Heart left ventricle (tissue), 16 donors: Measurements from ENCODE around the gene OPCML. TPM values are rescaled to one million over a fixed set of nuclear protein-coding genes. Genes with fewer than 3 reads are reported as not detected.

Source experiments
- ATAC-seq, 4 donors: fragments of 200-7000 bp; cut with Tn5 transposase; one replicate each; pipeline ENCODE4 v1.9.1; 2020 to 2022; ENCODE audit warnings: moderate library complexity in 4 of 4, mild to moderate bottlenecking in 3 of 4, moderate number of reproducible peaks in 1 of 4
- DNase-seq, 5 donors: peaks; one replicate each; pipeline ENCODE4 v3.0.0-alpha.2; 2020
- H3K27ac ChIP-seq, 12 donors: fragments of 200-600 bp; sonication (generic) in 4 of 12; one replicate each; pipeline versions ENCODE4 v1.5.0 to v1.8.0; 2016 to 2022; ENCODE audit warnings: mild to moderate bottlenecking in 2 of 12
- H3K27me3 ChIP-seq, 9 donors: fragments of 200-600 bp; sonication (generic) in 2 of 9; one replicate each; pipeline versions ENCODE4 v1.5.1 to v1.8.0; 2016 to 2022; ENCODE audit warnings: mild to moderate bottlenecking in 3 of 9
- H3K36me3 ChIP-seq, 9 donors: fragments of 200-600 bp; sonication (generic) in 2 of 9; one replicate each; pipeline versions ENCODE4 v1.5.0 to v1.8.0; 2018 to 2022; ENCODE audit warnings: mild to moderate bottlenecking in 2 of 9
- H3K4me1 ChIP-seq, 12 donors: fragments of 200-600 bp; sonication (generic) in 4 of 12; one replicate each; pipeline versions ENCODE4 v1.5.0 to v1.8.0; 2016 to 2022; ENCODE audit warnings: mild to moderate bottlenecking in 3 of 12
- H3K4me3 ChIP-seq, 12 donors: fragments of 200-600 bp; sonication (generic) in 4 of 12; one replicate each; pipeline versions ENCODE4 v1.5.0 to v1.8.0; 2017 to 2022; ENCODE audit warnings: mild to moderate bottlenecking in 9 of 12, moderate library complexity in 4 of 12
- H3K9me3 ChIP-seq, 12 donors: fragments of 200-600 bp; sonication (generic) in 4 of 12; one replicate each; pipeline versions ENCODE4 v1.5.0 to v1.8.0; 2016 to 2022; ENCODE audit warnings: mild to moderate bottlenecking in 1 of 12
- POLR2A ChIP-seq, 2 donors: fragments of 450-650 bp; IDR thresholded peaks; one replicate each; pipeline ENCODE4 v1.6.1; 2017; ENCODE audit warnings: antibody characterized with exemption in 2 of 2, mild to moderate bottlenecking in 2 of 2, moderate library complexity in 2 of 2
- WGBS, 4 donors: extraction: QIAGEN DNeasy Blood & Tissue Kit in 2 of 4; methylation state at CpG; one replicate each; pipeline versions ENCODE4 v1.1.5 to v1.1.7; 2013 to 2018; 5-methylcytosine and 5-hydroxymethylcytosine counted together
- intact Hi-C, 10 donors: fragments of 100-400 bp; cut with DNase I; formaldehyde crosslinking; loops; one replicate each; pipeline versions ENCODE4 v1.11.1 to v1.14.2; 2022
- polyA plus RNA-seq, 2 donors: library from polyadenylated mRNA; stranded (reverse); fragments of 200-250 nt; gene quantifications; one replicate each; pipeline ENCODE4 v1.2.3, GENCODE V29; 2013
- total RNA-seq, 9 donors: library from RNA; depleted of rRNA in 2 of 9; stranded (reverse); fragments of >200 nt in 2 of 9; fragmentation: NEBNext Ultra II Directional in 3 of 9; extraction: Animal tissue kit (Norgen Biotek cat#: 25700) in 3 of 9; gene quantifications; one replicate each; pipeline versions ENCODE4 v1.1.0 to v1.2.4, GENCODE V29; 2016 to 2023
- TF ChIP-seq, protein P1 (sequence below), 12 donors: fragments of 200-600 bp; sonication (generic) in 4 of 12; IDR thresholded peaks; one replicate each; pipeline versions ENCODE4 v1.5.0 to v1.8.0; 2018 to 2022; ENCODE audit warnings: antibody characterized with exemption in 12 of 12, mild to moderate bottlenecking in 5 of 12
- donor health status: ischemic (EF 13 %, LVEDD 7.1; RV severe dilation, severe dysfunction).
- donor health status: healthy with polysubstance abuse.
- donor health status: DM: no; HTN: yes; CAD: no.
- donor health status: DM: no; HTN: no; CAD: no.
- donor health status: ischemic (EF 25% LVEDD 6.9; RV normal size, moderate dysfunction).
- donor health status: ischemic (EF 25% LVEDD 5.7; RV mildly dilated, moderate dysfunction).
- donor health status: healthy.
- donor health status: DM: yes; HTN: yes; CAD: no.
- donor health status: ischemic (EF 35%, LVEDD 5.7; RV mildly dilated, moderate dysfunction).
- donor health status: nonischemic (EF 11% LVEDD 7.7; RV severe dilation, severe dysfunction).
- donor health status: DM: yes; HTN: yes; CAD: no.
- donor health status: PGD.
- donor health status: ischemic (EF 29% LVEDD 5.4; RV normal size, mild dysfunction).
- donor health status: nonischemic (EF 23%, LVEDD 6.1; RV moderate dilation, normal function).

The OPCML gene
- total and polyA plus RNA-seq, 11 donors: 0.04 to 1.3 (median 0.23) TPM; not detected in 3

DNA sequence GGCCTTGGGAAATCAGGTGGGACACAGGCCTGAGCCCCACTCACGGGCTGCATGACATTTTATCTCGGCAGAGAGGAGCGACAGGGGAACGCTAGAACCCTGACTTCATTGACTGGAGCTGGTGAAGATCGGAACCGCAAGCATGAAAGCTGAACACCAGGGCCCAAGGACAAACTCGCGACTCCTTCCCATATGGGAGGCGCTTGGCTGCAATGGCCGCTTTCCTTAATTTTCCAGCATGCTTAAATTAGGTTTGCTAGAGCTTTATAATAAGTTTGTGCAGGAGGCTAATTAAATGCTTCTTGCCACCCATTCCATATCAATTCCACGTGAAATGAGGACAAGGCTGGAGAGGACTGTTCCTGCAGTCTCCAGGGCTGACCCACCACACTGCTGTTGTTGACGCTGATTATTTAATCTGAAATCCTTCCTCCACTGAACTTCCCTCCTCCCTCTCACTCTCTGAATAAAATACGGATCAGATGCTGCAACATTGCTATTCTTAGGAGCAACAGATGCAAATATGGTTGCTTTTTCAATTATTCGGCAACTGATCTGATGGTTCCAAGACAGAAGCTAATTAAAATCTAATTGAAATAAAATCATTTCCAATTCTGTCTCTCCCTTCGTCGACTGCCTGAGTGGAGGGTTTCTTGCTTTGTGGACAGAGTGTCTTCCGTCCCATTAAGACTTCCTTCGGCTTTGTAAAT lies 692.9 kb downstream of the OPCML start:
- TF ChIP-seq, protein P1, sequence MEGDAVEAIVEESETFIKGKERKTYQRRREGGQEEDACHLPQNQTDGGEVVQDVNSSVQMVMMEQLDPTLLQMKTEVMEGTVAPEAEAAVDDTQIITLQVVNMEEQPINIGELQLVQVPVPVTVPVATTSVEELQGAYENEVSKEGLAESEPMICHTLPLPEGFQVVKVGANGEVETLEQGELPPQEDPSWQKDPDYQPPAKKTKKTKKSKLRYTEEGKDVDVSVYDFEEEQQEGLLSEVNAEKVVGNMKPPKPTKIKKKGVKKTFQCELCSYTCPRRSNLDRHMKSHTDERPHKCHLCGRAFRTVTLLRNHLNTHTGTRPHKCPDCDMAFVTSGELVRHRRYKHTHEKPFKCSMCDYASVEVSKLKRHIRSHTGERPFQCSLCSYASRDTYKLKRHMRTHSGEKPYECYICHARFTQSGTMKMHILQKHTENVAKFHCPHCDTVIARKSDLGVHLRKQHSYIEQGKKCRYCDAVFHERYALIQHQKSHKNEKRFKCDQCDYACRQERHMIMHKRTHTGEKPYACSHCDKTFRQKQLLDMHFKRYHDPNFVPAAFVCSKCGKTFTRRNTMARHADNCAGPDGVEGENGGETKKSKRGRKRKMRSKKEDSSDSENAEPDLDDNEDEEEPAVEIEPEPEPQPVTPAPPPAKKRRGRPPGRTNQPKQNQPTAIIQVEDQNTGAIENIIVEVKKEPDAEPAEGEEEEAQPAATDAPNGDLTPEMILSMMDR (IDR thresholded peaks at IDR 0.05): no peak
- TF ChIP-seq POLR2A (IDR thresholded peaks at IDR 0.05): no peak
- DNase-seq: no peak
- Histone ChIP-seq H3K36me3 (no peaks in the 10 kb centered on the region), H3K27me3 (no peaks in the 10 kb centered on the region), H3K9me3 (no peaks in the 10 kb centered on the region), H3K4me3 (no peak overlapping the region), H3K27ac (no peak overlapping the region), H3K4me1 (no peaks in the 10 kb centered on the region)
- intact Hi-C loops: no loop called here
- WGBS, 4 donors: 70 to 81% (median 74%) methylated on average over 18 of the region's 18 CpGs
- no peak for ATAC-seq

DNA sequence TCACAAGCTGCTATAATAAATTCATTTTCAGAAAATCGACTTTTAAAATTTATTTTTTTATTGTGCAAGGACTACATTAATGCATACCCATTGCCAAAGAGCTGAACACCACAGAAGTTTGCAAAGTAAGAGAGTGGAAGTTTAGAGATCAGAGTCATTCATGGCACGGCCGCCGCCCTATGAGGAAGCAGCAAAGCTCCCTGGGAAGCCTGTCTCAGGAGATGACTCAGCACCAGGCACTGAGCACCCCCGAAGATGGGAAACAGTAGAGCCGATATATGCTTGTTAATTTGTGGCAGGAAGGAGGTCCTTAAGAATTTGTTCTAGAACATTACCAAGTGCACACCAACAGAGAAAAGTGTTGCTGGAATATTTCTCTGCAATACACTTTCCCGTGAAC lies 693.7 kb downstream of the OPCML start:
- DNase-seq (no peak), ATAC-seq (no peak)
- Histone ChIP-seq H3K4me3 (no peak overlapping the region), H3K27me3 (no peaks in the 10 kb centered on the region), H3K36me3 (no peaks in the 10 kb centered on the region), H3K4me1 (no peaks in the 10 kb centered on the region), H3K9me3 (no peaks in the 10 kb centered on the region), H3K27ac (no peak overlapping the region)
- TF ChIP-seq POLR2A (IDR thresholded peaks at IDR 0.05): no peak
- TF ChIP-seq, protein P1 (IDR thresholded peaks at IDR 0.05): no peak
- intact Hi-C loops: no loop called here
- WGBS, 4 donors: 70 to 80% (median 75%) methylated on average over 7 of the region's 7 CpGs

DNA sequence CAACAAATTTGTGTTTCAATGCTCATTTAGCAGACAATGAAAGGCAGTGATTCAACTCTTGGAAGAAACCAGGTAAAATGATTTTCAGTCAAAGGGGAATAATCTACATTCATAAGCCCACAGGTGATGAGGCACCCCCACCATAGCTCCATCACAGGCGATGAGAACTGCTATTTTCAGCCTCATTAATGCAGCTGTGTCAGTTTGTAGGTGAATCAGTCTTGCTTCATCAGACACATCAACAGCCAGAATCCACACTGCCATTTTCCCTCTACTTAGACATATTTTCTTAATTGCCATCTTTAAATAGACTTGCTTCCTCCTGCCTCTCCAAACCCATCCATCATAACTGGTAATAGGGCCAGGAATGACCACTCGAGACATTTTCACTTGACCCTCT lies 701.0 kb downstream of the OPCML start:
- H3K4me3 ChIP-seq: no peak overlapping the region
- H3K27ac ChIP-seq: no peak overlapping the region
- H3K36me3 ChIP-seq: no peaks in the 10 kb centered on the region
- no peaks in the 10 kb centered on the region for H3K4me1 ChIP-seq
- no peak for DNase-seq
- peaks cover 0 to 6% (median 0%) of the 10 kb centered on the region in 9 donors for H3K27me3 ChIP-seq
- WGBS, 4 donors: 69 to 92% (median 84%) methylated on average over 2 of the region's 2 CpGs
- TF ChIP-seq, protein P1 (IDR thresholded peaks at IDR 0.05): no peak
- no peak for TF ChIP-seq POLR2A (IDR thresholded peaks at IDR 0.05)
- no peak for ATAC-seq
- H3K9me3 ChIP-seq: no peaks in the 10 kb centered on the region
- intact Hi-C loops: no loop called here

DNA sequence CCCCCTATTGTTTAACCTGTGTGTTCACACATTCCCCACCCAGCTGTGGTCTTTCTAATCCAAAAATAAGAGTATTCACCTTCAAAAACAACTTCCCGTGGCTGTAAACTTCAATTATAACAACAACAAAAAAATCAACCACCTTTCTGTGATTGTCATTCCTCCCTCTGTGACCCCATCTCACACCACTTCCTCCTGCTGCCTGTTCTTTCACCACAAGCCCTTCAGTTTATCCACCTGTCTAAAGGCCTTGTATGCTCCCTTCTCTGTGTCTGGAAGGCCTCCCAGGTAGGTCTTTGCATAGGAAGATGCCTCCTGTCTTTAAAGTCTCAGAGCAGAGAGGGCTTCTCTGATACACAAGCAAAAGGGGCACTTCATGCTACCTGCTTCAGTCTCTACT lies 707.7 kb downstream of the OPCML start:
- H3K36me3 ChIP-seq: no peaks in the 10 kb centered on the region
- H3K4me1 ChIP-seq: no peaks in the 10 kb centered on the region
- intact Hi-C loops: no loop called here
- TF ChIP-seq, protein P1 (IDR thresholded peaks at IDR 0.05): no peak
- TF ChIP-seq POLR2A (IDR thresholded peaks at IDR 0.05): no peak
- H3K9me3 ChIP-seq: no peaks in the 10 kb centered on the region
- H3K4me3 ChIP-seq: no peak overlapping the region
- DNase-seq: no peak
- WGBS, 4 donors: 68 to 78% (median 74%) methylated on average over 1 of the region's 1 CpG
- no peaks in the 10 kb centered on the region for H3K27me3 ChIP-seq
- H3K27ac ChIP-seq: no peak overlapping the region
- no peak for ATAC-seq
